Loucy (cell line): Measurements from ENCODE around the gene RPS3A.
"Not testable (repeated sequence)": the region's sequence is repeated elsewhere in the genome, so short reads cannot be mapped to it uniquely, and the experiment has no call there.

ENCODE experiments used
- H2AFZ ChIP-seq: fragments of 200-600 bp; sonication (generic); 2 replicates; pipeline ENCODE4 v1.6.0; 2016; ENCODE audit warnings: antibody characterized with exemption, mild to moderate bottlenecking, low read length, moderate library complexity
- H3F3A ChIP-seq: fragments of 200-600 bp; 2 replicates; pipeline ENCODE4 v1.6.0; 2016; ENCODE audit warnings: antibody characterized with exemption, low read depth, mild to moderate bottlenecking
- H3K27me3 ChIP-seq: fragments of 200-600 bp; sonication (generic); 2 replicates; pipeline ENCODE4 v1.6.1; 2014; ENCODE audit warnings: low read length, mild to moderate bottlenecking; ENCODE audit not compliant: insufficient read depth, poor library complexity, severe bottlenecking
- H3K36me3 ChIP-seq: fragments of 200-600 bp; sonication (generic); 2 replicates; pipeline ENCODE4 v1.6.1; 2016; ENCODE audit warnings: low read length; ENCODE audit not compliant: insufficient read depth
- H3K4me1 ChIP-seq: fragments of 200-600 bp; sonication (generic); 2 replicates; pipeline ENCODE4 v1.5.1; 2014; ENCODE audit warnings: low read length, mild to moderate bottlenecking; ENCODE audit not compliant: insufficient read depth, poor library complexity, severe bottlenecking
- H3K4me2 ChIP-seq: fragments of 200-600 bp; sonication (generic); 2 replicates; pipeline ENCODE4 v1.6.0; 2014; ENCODE audit warnings: antibody characterized with exemption, low read length, low read depth, mild to moderate bottlenecking; ENCODE audit not compliant: poor library complexity, severe bottlenecking
- H3K4me3 ChIP-seq: fragments of 200-600 bp; sonication (generic); 2 replicates; pipeline ENCODE4 v1.5.1; 2014; ENCODE audit warnings: low read length, mild to moderate bottlenecking, mixed read lengths; ENCODE audit not compliant: poor library complexity, severe bottlenecking
- H3K79me2 ChIP-seq: fragments of 200-600 bp; sonication (generic); 2 replicates; pipeline ENCODE4 v1.6.1; 2014; ENCODE audit warnings: low read length; ENCODE audit not compliant: insufficient read depth
- H3K9ac ChIP-seq: fragments of 200-600 bp; sonication (generic); 2 replicates; pipeline ENCODE4 v1.6.0; 2014; ENCODE audit warnings: mild to moderate bottlenecking, low read depth, low read length, moderate library complexity; ENCODE audit not compliant: poor library complexity, severe bottlenecking
- H3K9me2 ChIP-seq: fragments of 200-600 bp; sonication (generic); replicated peaks from 2 replicates; pipeline ENCODE4 v1.6.1; 2016; ENCODE audit warnings: low read depth, low read length, mixed read lengths
- H3K9me3 ChIP-seq: fragments of 200-600 bp; sonication (generic); 2 replicates; pipeline ENCODE4 v1.6.1; 2014; ENCODE audit warnings: mild to moderate bottlenecking, antibody characterized with exemption, low read length, low read depth; ENCODE audit not compliant: insufficient read depth
- H4K20me1 ChIP-seq: fragments of 200-600 bp; sonication (generic); 2 replicates; pipeline ENCODE4 v1.6.0; 2014; ENCODE audit warnings: antibody characterized with exemption, low read length, mild to moderate bottlenecking; ENCODE audit not compliant: insufficient read depth, poor library complexity, severe bottlenecking
- CTCF ChIP-seq: fragments of 200-600 bp; sonication (generic); conservative IDR thresholded peaks from 2 replicates; pipeline ENCODE4 v1.5.1; 2014; ENCODE audit warnings: mild to moderate bottlenecking, antibody characterized with exemption, low read length
- EZH2phosphoT487 ChIP-seq: fragments of 200-600 bp; IDR thresholded peaks from 2 replicates; pipeline ENCODE4 v1.6.1; 2018; ENCODE audit warnings: antibody characterized with exemption, mild to moderate bottlenecking, moderate library complexity, borderline replicate concordance

The RPS3A gene

GRCh38 chr4:151099229-151099975, at the start of gene RPS3A:
RPS3A (plus strand) TSS chr4:151099628; CDS start chr4:151099653, 25 bp downstream.
- Histone ChIP-seq H3K9ac (peak within 1 kb of the TSS; percentile 99), H3F3A (no peaks in the 10 kb centered on the region)

GRCh38 chr4:151052785-151053184, 46.6 kb upstream of the RPS3A start:
- no peaks in the 10 kb centered on the region for H3K36me3 ChIP-seq
- H3K9me3 ChIP-seq, result no peaks in the 10 kb centered on the region
- no peak overlapping the region for H3K4me3 ChIP-seq
- H3K4me2 ChIP-seq, result no peak overlapping the region
- no peaks in the 10 kb centered on the region for H3K27me3 ChIP-seq
- H3K79me2 ChIP-seq, result no peaks in the 10 kb centered on the region
- no peak overlapping the region for H3K9ac ChIP-seq
- no peaks in the 10 kb centered on the region for H3K4me1 ChIP-seq
- TF ChIP-seq CTCF, result no peak
- TF ChIP-seq EZH2phosphoT487, result no peak
- H2AFZ ChIP-seq, result no peak overlapping the region
- H3F3A ChIP-seq, result no peaks in the 10 kb centered on the region
- no peaks in the 10 kb centered on the region for H4K20me1 ChIP-seq
- H3K9me2 ChIP-seq, result no peaks in the 10 kb centered on the region

More at GRCh38 chr4:151099229-151099975, at the start of gene RPS3A:
- peak within 1 kb of the TSS; percentile 80 for H3K4me2 ChIP-seq
- no peak for TF ChIP-seq EZH2phosphoT487
- TF ChIP-seq CTCF, result peak; percentile 89
- peaks cover 12% of the 10 kb centered on the region for H3K27me3 ChIP-seq
- H4K20me1 ChIP-seq, result peaks cover 48% of the 10 kb centered on the region
- H3K9me2 ChIP-seq, result no peaks in the 10 kb centered on the region
- peak within 1 kb of the TSS; percentile 93 for H3K4me3 ChIP-seq
- no peaks in the 10 kb centered on the region for H3K9me3 ChIP-seq
- peaks cover 34% of the 10 kb centered on the region for H3K36me3 ChIP-seq
- peaks cover 50% of the 10 kb centered on the region for H3K79me2 ChIP-seq
- H3K4me1 ChIP-seq, result peaks cover 19% of the 10 kb centered on the region
- H2AFZ ChIP-seq, result peak within 1 kb of the TSS; percentile 100

GRCh38 chr4:151055539-151055938, 43.9 kb upstream of the RPS3A start:
- TF ChIP-seq EZH2phosphoT487 (no peak), CTCF (no peak)

GRCh38 chr4:151063143-151063542, 36.3 kb upstream of the RPS3A start:
- not testable (repeated sequence) for H3K4me2 ChIP-seq, H4K20me1 ChIP-seq, H3K4me3 ChIP-seq, H3K27me3 ChIP-seq, H3F3A ChIP-seq, H3K9me3 ChIP-seq, H3K4me1 ChIP-seq, H3K36me3 ChIP-seq, H2AFZ ChIP-seq, H3K9ac ChIP-seq, H3K9me2 ChIP-seq, H3K79me2 ChIP-seq

More at GRCh38 chr4:151055539-151055938, 43.9 kb upstream of the RPS3A start:
- Histone ChIP-seq H3K4me2 (no peak overlapping the region), H4K20me1 (no peaks in the 10 kb centered on the region), H3K4me1 (no peaks in the 10 kb centered on the region), H2AFZ (peak overlapping the region; percentile 4; the same call in 1 of the 2 replicates), H3K9me3 (no peaks in the 10 kb centered on the region), H3K4me3 (no peak overlapping the region), H3F3A (no peaks in the 10 kb centered on the region), H3K9ac (no peak overlapping the region), H3K9me2 (no peaks in the 10 kb centered on the region), H3K79me2 (no peaks in the 10 kb centered on the region), H3K27me3 (no peaks in the 10 kb centered on the region), H3K36me3 (no peaks in the 10 kb centered on the region)
